SKM-1 (cell line): ENCODE results near the gene ITSN1.
"Not testable (repeated sequence)": the region's sequence is repeated elsewhere in the genome, so short reads cannot be mapped to it uniquely, and the experiment has no call there.

Source experiments
- DNase-seq: peaks from one replicate; lab custom pipeline; 2025; ENCODE audit not compliant: unreplicated experiment; lab: John Stamatoyannopoulos, UW

Gene ITSN1

GRCh38 chr21:33642027-33642895 is at the start of gene ITSN1:
Gene ITSN1 (plus strand): TSS chr21:33642501. CDS start chr21:33718829, 76,328 bp downstream.
- peak; percentile 97 for DNase-seq

- DNase-seq, result no peak
Observed at GRCh38 chr21:33598051-33598450, 44.2 kb upstream of the ITSN1 start.

GRCh38 chr21:33608559-33608958 is 33.7 kb upstream of the ITSN1 start:
- DNase-seq, result no peak

- DNase-seq, result no peak
Observed at GRCh38 chr21:33611006-33611744, 31.1 kb upstream of the ITSN1 start.

GRCh38 chr21:33617565-33617964 is 24.7 kb upstream of the ITSN1 start:
- not testable (repeated sequence) for DNase-seq

GRCh38 chr21:33618407-33618806 is 23.9 kb upstream of the ITSN1 start:
- DNase-seq, result no peak

- DNase-seq, result peak; percentile 38
Observed at GRCh38 chr21:33619726-33620125, 22.6 kb upstream of the ITSN1 start.

GRCh38 chr21:33622253-33622652 is 20.0 kb upstream of the ITSN1 start:
- DNase-seq, result no peak

- DNase-seq, result not testable (repeated sequence)
Observed at GRCh38 chr21:33626151-33626550, 16.1 kb upstream of the ITSN1 start.

- no peak for DNase-seq
Observed at GRCh38 chr21:33634254-33634653, 8.0 kb upstream of the ITSN1 start.

- DNase-seq, result no peak
Observed at GRCh38 chr21:33640697-33641351, 1.5 kb upstream of the ITSN1 start.

GRCh38 chr21:33641352-33642026 is 812 bp upstream of the ITSN1 start, which contains the start of gene CRYZL1:
Gene CRYZL1 (minus strand): TSS chr21:33641741. CDS start chr21:33631551, 10,190 bp downstream.
- DNase-seq, result peak; percentile 96

- no peak for DNase-seq
Observed at GRCh38 chr21:33642896-33643657, 776 bp downstream of the ITSN1 start.

GRCh38 chr21:33643658-33644311 is 1.5 kb downstream of the ITSN1 start:
- DNase-seq, result no peak

GRCh38 chr21:33644383-33645074 is 2.2 kb downstream of the ITSN1 start:
- DNase-seq, result no peak

- no peak for DNase-seq
Observed at GRCh38 chr21:33645730-33646129, 3.4 kb downstream of the ITSN1 start.

GRCh38 chr21:33647587-33647986 is 5.3 kb downstream of the ITSN1 start:
- no peak for DNase-seq

GRCh38 chr21:33648555-33648954 is 6.3 kb downstream of the ITSN1 start:
- DNase-seq, result no peak

- DNase-seq, result no peak
Observed at GRCh38 chr21:33650230-33650629, 7.9 kb downstream of the ITSN1 start.
